ENCODE measurements around the gene FLII. TPM values are rescaled to one million over a fixed set of nuclear protein-coding genes. Genes with fewer than 3 reads are reported as not detected.

The FLII gene
- total RNA-seq, 1 donor from 2014 or later, result 275 TPM

GRCh38 chr17:18267927-18268711, 9.6 kb upstream of the FLII start:
- Mint-ChIP-seq H3K36me3 (ENCODE audit: low read depth) (peaks cover 7% of the 10 kb centered on the region), H3K27me3 (ENCODE audit: insufficient read depth) (no peaks in the 10 kb centered on the region), H3K4me1 (ENCODE audit: low read depth) (peaks cover 5% of the 10 kb centered on the region), H3K27ac (no peak overlapping the region), H3K4me3 (no peak overlapping the region), H3K9me3 (no peaks in the 10 kb centered on the region)
- intact Hi-C loops (cut with micrococcal nuclease), result no loop called here
- DNase-seq (ENCODE audit: low spot score), result no peak

GRCh38 chr17:18267366-18267765, 8.8 kb upstream of the FLII start:
- H3K27ac Mint-ChIP-seq, result no peak overlapping the region
- intact Hi-C loops (cut with micrococcal nuclease), result no loop called here
- no peak overlapping the region for H3K4me3 Mint-ChIP-seq
- no peaks in the 10 kb centered on the region for H3K27me3 Mint-ChIP-seq (ENCODE audit: insufficient read depth)
- no peak for DNase-seq (ENCODE audit: low spot score)
- peaks cover 5% of the 10 kb centered on the region for H3K4me1 Mint-ChIP-seq (ENCODE audit: low read depth)
- peaks cover 3% of the 10 kb centered on the region for H3K36me3 Mint-ChIP-seq (ENCODE audit: low read depth)
- H3K9me3 Mint-ChIP-seq, result no peaks in the 10 kb centered on the region

- Mint-ChIP-seq H3K27ac (no peak overlapping the region), H3K27me3 (ENCODE audit: insufficient read depth) (no peaks in the 10 kb centered on the region), H3K4me3 (no peak overlapping the region), H3K36me3 (ENCODE audit: low read depth) (peaks cover 3% of the 10 kb centered on the region), H3K9me3 (no peaks in the 10 kb centered on the region), H3K4me1 (ENCODE audit: low read depth) (peaks cover 21% of the 10 kb centered on the region)
- intact Hi-C loops (cut with micrococcal nuclease), result no loop called here
- DNase-seq (ENCODE audit: low spot score), result no peak
Observed at GRCh38 chr17:18263885-18264682, 5.5 kb upstream of the FLII start.

GRCh38 chr17:18262641-18263040, 4.1 kb upstream of the FLII start:
- H3K27me3 Mint-ChIP-seq (ENCODE audit: insufficient read depth), result no peaks in the 10 kb centered on the region
- no peaks in the 10 kb centered on the region for H3K9me3 Mint-ChIP-seq
- peak overlapping the region; percentile 47 for H3K4me3 Mint-ChIP-seq
- no peak for DNase-seq (ENCODE audit: low spot score)
- peaks cover 20% of the 10 kb centered on the region for H3K4me1 Mint-ChIP-seq (ENCODE audit: low read depth)
- H3K36me3 Mint-ChIP-seq (ENCODE audit: low read depth), result peaks cover 4% of the 10 kb centered on the region
- H3K27ac Mint-ChIP-seq, result no peak overlapping the region
- intact Hi-C loops (cut with micrococcal nuclease), result no loop called here

GRCh38 chr17:18262111-18262510, 3.6 kb upstream of the FLII start:
- H3K9me3 Mint-ChIP-seq, result no peaks in the 10 kb centered on the region
- peak overlapping the region; percentile 82 for H3K4me3 Mint-ChIP-seq
- intact Hi-C loops (cut with micrococcal nuclease), result no loop called here
- H3K4me1 Mint-ChIP-seq (ENCODE audit: low read depth), result peaks cover 24% of the 10 kb centered on the region
- H3K27ac Mint-ChIP-seq, result no peak overlapping the region
- peaks cover 7% of the 10 kb centered on the region for H3K36me3 Mint-ChIP-seq (ENCODE audit: low read depth)
- H3K27me3 Mint-ChIP-seq (ENCODE audit: insufficient read depth), result no peaks in the 10 kb centered on the region
- no peak for DNase-seq (ENCODE audit: low spot score)

- peak overlapping the region; percentile 82 for H3K4me3 Mint-ChIP-seq
- peak overlapping the region; percentile 76 for H3K27ac Mint-ChIP-seq
- peaks cover 9% of the 10 kb centered on the region for H3K36me3 Mint-ChIP-seq (ENCODE audit: low read depth)
- H3K4me1 Mint-ChIP-seq (ENCODE audit: low read depth), result peaks cover 29% of the 10 kb centered on the region
- no peaks in the 10 kb centered on the region for H3K9me3 Mint-ChIP-seq
- intact Hi-C loops (cut with micrococcal nuclease), result loop anchor here (2.0 kb wide), 1 partner anchor 101 kb away; the partner anchor contains the start of gene SHMT1
- no peak for DNase-seq (ENCODE audit: low spot score)
- no peaks in the 10 kb centered on the region for H3K27me3 Mint-ChIP-seq (ENCODE audit: insufficient read depth)
Observed at GRCh38 chr17:18261659-18262058, 3.1 kb upstream of the FLII start.

- H3K36me3 Mint-ChIP-seq (ENCODE audit: low read depth), result peaks cover 9% of the 10 kb centered on the region
- H3K27ac Mint-ChIP-seq, result peak overlapping the region; percentile 76
- no peaks in the 10 kb centered on the region for H3K9me3 Mint-ChIP-seq
- H3K4me3 Mint-ChIP-seq, result peak overlapping the region; percentile 82
- H3K27me3 Mint-ChIP-seq (ENCODE audit: insufficient read depth), result no peaks in the 10 kb centered on the region
- H3K4me1 Mint-ChIP-seq (ENCODE audit: low read depth), result peaks cover 31% of the 10 kb centered on the region
- DNase-seq (ENCODE audit: low spot score), result no peak
- intact Hi-C loops (cut with micrococcal nuclease), result loop anchor here (2.0 kb wide), 1 partner anchor 102 kb away; the partner anchor contains the start of gene SHMT1
Observed at GRCh38 chr17:18261146-18261515, 2.6 kb upstream of the FLII start.

GRCh38 chr17:18260332-18261145, 2.0 kb upstream of the FLII start, which contains the start of gene MIEF2:
TSS of gene MIEF2 (plus strand) at chr17:18260662. CDS start at chr17:18262721, 2,059 bp downstream.
- H3K27me3 Mint-ChIP-seq (ENCODE audit: insufficient read depth), result no peaks in the 10 kb centered on the region
- intact Hi-C loops (cut with micrococcal nuclease), result loop anchor here (1.0 to 2.0 kb wide), 5 partner anchors 35 to 173 kb away; partner anchors contain the start of genes ALKBH5, DRG2, LLGL1 and SHMT1
- peak within 1 kb of the TSS; percentile 76 for H3K27ac Mint-ChIP-seq
- DNase-seq (ENCODE audit: low spot score), result peak; percentile 91
- H3K4me3 Mint-ChIP-seq, result peak within 1 kb of the TSS; percentile 82
- no peaks in the 10 kb centered on the region for H3K9me3 Mint-ChIP-seq
- H3K4me1 Mint-ChIP-seq (ENCODE audit: low read depth), result peaks cover 31% of the 10 kb centered on the region
- H3K36me3 Mint-ChIP-seq (ENCODE audit: low read depth), result peaks cover 9% of the 10 kb centered on the region

- intact Hi-C loops (cut with micrococcal nuclease), result loop anchor here (1.0 to 2.0 kb wide), 5 partner anchors 34 to 172 kb away; partner anchors contain the start of genes ALKBH5, DRG2, LLGL1 and SHMT1
- no peaks in the 10 kb centered on the region for H3K27me3 Mint-ChIP-seq (ENCODE audit: insufficient read depth)
- DNase-seq (ENCODE audit: low spot score), result no peak
- peaks cover 9% of the 10 kb centered on the region for H3K36me3 Mint-ChIP-seq (ENCODE audit: low read depth)
- H3K9me3 Mint-ChIP-seq, result no peaks in the 10 kb centered on the region
- H3K27ac Mint-ChIP-seq, result peak overlapping the region; percentile 73
- peaks cover 31% of the 10 kb centered on the region for H3K4me1 Mint-ChIP-seq (ENCODE audit: low read depth)
- peak overlapping the region; percentile 82 for H3K4me3 Mint-ChIP-seq
Observed at GRCh38 chr17:18259621-18260331, 1.2 kb upstream of the FLII start.

- intact Hi-C loops (cut with micrococcal nuclease), result loop anchor here (1.0 kb wide), 1 partner anchor 10 kb away; no protein-coding TSS in a partner anchor
- peak overlapping the region; percentile 99 for H3K4me3 Mint-ChIP-seq
- peaks cover 12% of the 10 kb centered on the region for H3K36me3 Mint-ChIP-seq (ENCODE audit: low read depth)
- peak overlapping the region; percentile 89 for H3K27ac Mint-ChIP-seq
- no peaks in the 10 kb centered on the region for H3K27me3 Mint-ChIP-seq (ENCODE audit: insufficient read depth)
- H3K4me1 Mint-ChIP-seq (ENCODE audit: low read depth), result peaks cover 31% of the 10 kb centered on the region
- H3K9me3 Mint-ChIP-seq, result no peaks in the 10 kb centered on the region
- peak; percentile 37 for DNase-seq (ENCODE audit: low spot score)
Observed at GRCh38 chr17:18257982-18258355, 569 bp downstream of the FLII start.

- no peaks in the 10 kb centered on the region for H3K27me3 Mint-ChIP-seq (ENCODE audit: insufficient read depth)
- peaks cover 15% of the 10 kb centered on the region for H3K36me3 Mint-ChIP-seq (ENCODE audit: low read depth)
- no peaks in the 10 kb centered on the region for H3K9me3 Mint-ChIP-seq
- intact Hi-C loops (cut with micrococcal nuclease), result no loop called here
- peak overlapping the region; percentile 89 for H3K27ac Mint-ChIP-seq
- H3K4me1 Mint-ChIP-seq (ENCODE audit: low read depth), result peaks cover 31% of the 10 kb centered on the region
- DNase-seq (ENCODE audit: low spot score), result no peak
- H3K4me3 Mint-ChIP-seq, result peak overlapping the region; percentile 99
Observed at GRCh38 chr17:18257268-18257981, 1.1 kb downstream of the FLII start.

All from activated T-helper 1 cell treated with anti-CD3 and anti-CD28 coated beads, Interleukin-12 subunit alpha, Interleukin-12 subunit beta, Interleukin-2, Interleukin-4 antibody, amounts not matched to agents 30 ng/mL and 10 ng/mL and 1 ng/mL, durations not matched to agents 14 hours and 24 hours and 36 hours (primary cell).